A549 treated with RU486 at 1 μM for 4 hours (cell line): Measurements from ENCODE around the gene CCDC85C. TPM values are rescaled to one million over a fixed set of nuclear protein-coding genes. Genes with fewer than 3 reads are reported as not detected.

Source experiments
- total RNA-seq: library from RNA; stranded (reverse); fragments of 200-300 nt; extraction: Qiagen RNA extraction; gene quantifications from 5 replicates; pipeline ENCODE4 v1.2.3, GENCODE V29; 2022; ENCODE audit warnings: low read depth

Gene CCDC85C
- total RNA-seq: 30.2 to 42.1 TPM (median 36.0 TPM) in 5 replicates

DNA sequence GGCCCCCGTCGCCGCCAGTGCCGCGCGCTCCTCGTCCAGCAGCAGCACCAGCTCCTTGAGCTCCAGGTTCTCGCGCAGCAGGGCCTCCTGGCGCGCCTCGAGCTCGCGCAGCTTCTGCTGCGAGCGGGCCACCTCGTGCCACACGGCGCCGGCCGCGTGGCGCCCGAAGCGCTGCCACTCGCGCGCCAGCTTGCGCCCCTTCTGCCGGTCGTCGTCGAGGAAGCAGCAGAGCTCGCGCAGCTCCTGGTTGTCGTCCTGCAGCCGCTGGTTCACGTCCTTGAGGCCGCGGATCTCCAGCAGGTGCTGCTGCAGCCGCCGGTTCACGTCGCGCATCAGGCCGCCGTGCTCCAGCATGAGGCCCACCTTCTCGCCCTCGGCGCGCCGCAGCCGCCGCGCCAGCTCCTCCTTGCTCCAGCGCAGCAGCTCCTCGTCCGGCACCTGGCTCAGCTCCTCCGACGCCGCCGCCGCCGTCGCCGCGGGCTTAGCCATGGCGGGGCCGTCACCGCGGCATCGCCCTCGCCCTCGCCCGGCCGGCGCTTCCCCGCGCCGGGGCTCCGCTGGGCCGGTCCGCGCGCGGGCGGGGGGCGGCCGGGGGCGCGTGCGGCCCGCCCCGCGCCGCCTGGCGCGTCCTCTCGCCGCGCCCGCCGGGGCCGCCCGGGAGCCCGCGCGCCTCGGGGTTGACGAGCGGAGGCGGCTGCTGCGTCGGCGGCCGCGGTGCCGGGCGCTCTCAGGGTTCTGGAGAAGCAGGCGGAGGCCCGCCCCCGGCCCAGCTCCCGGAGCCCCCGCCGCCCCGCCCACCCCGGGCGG is at the start of gene CCDC85C:
Gene CCDC85C, minus strand, starts transcription at position 737 of the 807 bp plus-strand sequence. Its CDS starts 248 bp downstream, at position 489.

DNA sequence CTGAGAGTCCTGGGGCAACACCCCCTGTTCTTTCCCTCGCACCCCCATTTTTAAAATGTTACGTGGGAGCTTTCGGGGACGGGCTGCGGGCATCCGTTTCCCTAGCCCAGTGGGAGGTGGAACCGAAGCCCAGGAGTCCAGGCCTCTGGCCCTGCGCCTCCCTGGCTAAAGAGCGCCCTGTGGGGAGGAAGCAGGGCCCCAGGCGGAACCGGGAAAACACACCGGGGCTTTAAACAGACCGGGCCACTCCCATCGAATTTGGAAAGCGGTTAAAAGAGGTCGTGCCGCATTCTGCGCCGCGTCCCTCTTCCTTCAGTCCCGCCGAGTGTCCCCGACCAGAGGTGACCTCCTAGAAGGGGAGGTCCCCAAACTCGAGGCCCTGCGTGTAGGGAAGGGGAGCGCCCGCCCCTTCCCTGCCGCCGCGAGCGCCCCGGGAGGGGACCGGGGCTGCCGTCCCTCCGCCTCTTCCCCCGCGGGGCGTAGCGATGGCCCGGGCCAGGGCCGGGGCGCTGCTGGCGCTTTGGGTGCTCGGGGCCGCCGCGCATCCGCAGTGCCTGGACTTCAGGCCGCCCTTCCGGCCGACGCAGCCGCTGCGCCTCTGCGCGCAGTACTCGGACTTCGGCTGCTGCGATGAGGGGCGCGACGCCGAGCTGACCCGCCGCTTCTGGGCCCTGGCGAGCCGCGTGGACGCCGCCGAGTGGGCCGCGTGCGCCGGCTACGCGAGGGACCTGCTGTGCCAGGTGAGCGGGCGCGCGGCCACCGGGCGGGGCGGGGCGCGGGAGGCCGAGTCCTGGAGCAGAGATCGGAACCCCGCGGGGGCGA is 40.9 kb upstream of the CCDC85C start, which contains the start of gene HHIPL1:
Gene HHIPL1, plus strand, starts transcription at position 407 of the 822 bp plus-strand sequence. Its CDS starts 79 bp downstream, at position 486.

DNA sequence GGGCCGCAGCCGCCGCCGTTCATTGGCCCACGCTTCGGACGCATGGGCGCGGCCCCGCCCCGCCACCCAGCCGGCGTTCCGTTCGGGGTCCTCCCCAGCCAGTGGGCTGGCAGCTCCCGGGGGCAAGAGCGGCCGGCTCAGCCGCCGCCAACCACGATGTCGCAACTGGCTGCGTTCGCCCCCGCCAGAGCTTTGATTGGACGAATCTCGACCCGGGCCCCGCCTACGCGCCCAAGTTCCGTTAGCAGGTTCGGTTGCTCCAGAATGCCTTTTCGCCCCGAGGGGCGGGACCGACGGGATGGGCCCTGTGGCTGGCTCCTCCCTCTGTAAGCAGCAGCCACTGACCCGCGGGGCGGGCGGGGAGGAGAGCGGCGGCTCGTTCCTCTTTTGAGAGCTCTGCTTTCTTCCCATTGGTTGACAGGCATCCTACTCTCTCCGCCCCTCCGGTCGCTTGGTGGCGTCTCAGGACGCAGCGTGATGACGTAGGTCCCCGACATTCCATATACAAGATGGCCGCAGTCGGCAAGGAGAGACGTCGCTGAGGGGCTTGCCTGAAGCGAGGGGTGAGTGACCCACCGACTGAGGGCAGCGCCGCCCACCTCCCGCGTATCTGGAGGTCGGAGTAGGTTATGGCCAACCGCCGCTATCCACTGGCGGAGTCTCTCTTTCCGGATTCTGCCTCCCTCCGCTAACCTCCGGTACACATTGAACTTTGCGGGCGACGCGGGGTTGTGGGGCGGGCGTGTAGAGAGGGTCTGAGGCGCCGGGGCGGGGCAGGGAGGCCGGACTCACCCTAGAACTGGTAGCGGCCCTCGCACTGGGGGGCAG is 122.9 kb downstream of the CCDC85C start, which contains the start of gene CCNK:
Gene CCNK, plus strand, starts transcription at position 493 of the 828 bp plus-strand sequence. CDS start 11,269 bp downstream, outside the sequence.

DNA sequence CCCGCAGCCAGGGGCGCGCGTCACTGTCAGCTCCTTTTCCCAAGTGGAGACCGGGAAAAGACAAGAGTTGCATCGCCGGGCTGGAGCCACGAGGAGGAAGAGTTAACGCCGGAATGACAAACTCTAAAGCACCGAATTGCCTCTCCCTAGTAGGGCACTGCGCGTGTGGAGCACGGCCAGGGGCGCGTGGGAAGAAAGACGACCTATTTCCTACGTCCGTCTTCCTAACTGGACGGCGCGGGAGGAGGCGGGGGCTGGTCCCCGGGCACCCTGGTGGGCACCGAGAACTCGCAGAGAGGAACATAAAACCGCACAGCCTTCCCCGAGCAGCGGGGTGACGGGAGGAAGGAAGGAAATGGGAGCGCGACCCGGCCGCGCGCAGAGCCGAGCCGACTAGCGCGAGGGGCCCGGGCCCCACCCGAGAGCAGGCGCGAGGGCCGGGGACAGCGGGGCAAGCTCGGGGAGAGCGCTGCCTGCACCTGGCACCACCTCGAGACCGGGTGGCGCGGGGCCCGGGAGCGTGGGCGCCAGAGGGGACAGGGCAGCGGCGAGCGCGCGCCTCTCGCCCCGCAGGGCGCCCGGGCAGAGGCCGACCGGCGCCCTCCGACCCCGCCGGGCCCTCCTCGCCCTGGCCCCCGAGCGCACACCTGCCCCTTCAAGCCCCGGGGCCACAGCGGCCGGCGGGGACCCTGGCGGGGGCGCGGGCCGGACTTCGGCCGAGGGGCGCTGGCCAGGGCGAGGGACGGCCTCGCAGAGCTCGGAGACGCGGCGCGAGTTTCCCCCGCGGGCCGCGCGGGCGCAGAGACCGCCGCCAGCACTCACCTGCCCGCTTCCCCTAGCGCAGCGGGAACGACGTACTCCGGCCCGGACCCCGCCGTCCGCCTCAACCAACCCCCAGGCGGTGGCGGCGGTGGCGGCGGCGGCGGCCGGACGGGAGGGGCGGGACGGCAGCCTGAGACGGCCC is 123.8 kb downstream of the CCDC85C start, which contains the start of gene SETD3:
Gene SETD3, minus strand, starts transcription at position 954 of the 964 bp plus-strand sequence. CDS start 15,054 bp downstream, outside the sequence.

Other genes with a start within 250 kb of the CCDC85C start
- 43.0 to 54.2 TPM (median 50.1 TPM) in 5 replicates for gene SETD3, start 123.3 kb downstream of the CCDC85C start, total RNA-seq
- gene CCNK, start 122.8 kb downstream of the CCDC85C start, total RNA-seq: 44.8 to 59.1 TPM (median 50.3 TPM) in 5 replicates
- gene HHIPL1, start 40.9 kb upstream of the CCDC85C start, total RNA-seq: 0.05 to 0.34 TPM (median 0.29 TPM) in 5 replicates
- gene CYP46A1, start 80.1 kb upstream of the CCDC85C start, total RNA-seq: 0.02 to 0.15 TPM (median 0.13 TPM) in 4 of 5 replicates, not detected in the other
- 34.2 to 43.3 TPM (median 40.6 TPM) in 5 replicates for gene EML1, start 189.2 kb upstream of the CCDC85C start, total RNA-seq